WTC11 (cell line): ENCODE data around the gene PEAR1. TPM values are rescaled to one million over a fixed set of nuclear protein-coding genes. Genes with fewer than 3 reads are reported as not detected.

Experiments used
- ATAC-seq: fragments of 200-7000 bp; cut with Tn5 transposase; 2 replicates; pipeline ENCODE4 v1.10.0; 2021; ENCODE audit warnings: mild to moderate bottlenecking, moderate library complexity
- CTCF ChIA-PET: fragments of 300-600 bp; sonication (Branson Sonifier 250); formaldehyde crosslinking; loops from one replicate; lab custom pipeline; 2021; ENCODE audit warnings: antibody characterized with exemption; lab: Charles Lee
- POLR2A ChIA-PET: fragments of 350-600 bp; sonication (Branson Sonifier 250); formaldehyde crosslinking; loops from one replicate; lab custom pipeline; 2021; ENCODE audit warnings: antibody characterized with exemption; lab: Charles Lee
- DNase-seq: peaks from one replicate; pipeline ENCODE4 v3.0.0; 2021; ENCODE audit warnings: low spot score
- H3K27ac Mint-ChIP-seq: 2 replicates; pipeline ENCODE4 v1.8.0; 2021; ENCODE audit warnings: mixed read lengths
- H3K27me3 Mint-ChIP-seq: 2 replicates; pipeline ENCODE4 v1.8.0; 2021; ENCODE audit warnings: low read depth, mild to moderate bottlenecking, moderate library complexity, mixed read lengths
- H3K36me3 Mint-ChIP-seq: 2 replicates; pipeline ENCODE4 v1.8.0; 2021; ENCODE audit warnings: mixed read lengths
- H3K4me1 Mint-ChIP-seq: 2 replicates; pipeline ENCODE4 v1.8.0; 2022; ENCODE audit warnings: mixed read lengths
- H3K4me3 Mint-ChIP-seq: 2 replicates; pipeline ENCODE4 v1.8.0; 2021; ENCODE audit warnings: mild to moderate bottlenecking, moderate library complexity, mixed read lengths
- H3K9me3 Mint-ChIP-seq: 2 replicates; pipeline ENCODE4 v1.8.0; 2021; ENCODE audit warnings: mixed read lengths
- CREB1 ChIP-seq: sonication (generic); formaldehyde crosslinking; IDR thresholded peaks from 2 replicates; pipeline ENCODE4 v1.8.0; 2023; ENCODE audit warnings: mild to moderate bottlenecking, missing genetic modification reagents
- CREM ChIP-seq: sonication (generic); formaldehyde crosslinking; IDR thresholded peaks from 2 replicates; pipeline ENCODE4 v1.8.1; 2022; ENCODE audit warnings: mild to moderate bottlenecking, missing genetic modification reagents, moderate library complexity
- E2F5 ChIP-seq: sonication (generic); formaldehyde crosslinking; IDR thresholded peaks from 2 replicates; pipeline ENCODE4 v1.8.1; 2022; ENCODE audit warnings: mild to moderate bottlenecking, moderate library complexity, missing genetic modification reagents
- ELF4 ChIP-seq: sonication (generic); formaldehyde crosslinking; IDR thresholded peaks from 2 replicates; pipeline ENCODE4 v1.8.1; 2022; ENCODE audit warnings: low read depth, mild to moderate bottlenecking, moderate library complexity, missing genetic modification reagents
- ETV6 ChIP-seq: sonication (generic); formaldehyde crosslinking; IDR thresholded peaks from 2 replicates; pipeline ENCODE4 v1.8.1; 2022; ENCODE audit warnings: mild to moderate bottlenecking, missing genetic modification reagents
- FOXK1 ChIP-seq: sonication (generic); formaldehyde crosslinking; IDR thresholded peaks from 2 replicates; pipeline ENCODE4 v1.8.0; 2022; ENCODE audit warnings: mild to moderate bottlenecking, moderate library complexity, missing genetic modification reagents
- FOXP1 ChIP-seq: sonication (generic); formaldehyde crosslinking; IDR thresholded peaks from 2 replicates; pipeline ENCODE4 v1.8.0; 2022; ENCODE audit warnings: missing genetic modification reagents, mild to moderate bottlenecking, moderate library complexity, borderline replicate concordance
- GTF2I ChIP-seq: fragments of 250-450 bp; sonication (Bioruptor Pico); conservative IDR thresholded peaks from 2 replicates; pipeline ENCODE4 v1.4.0; 2021; ENCODE audit warnings: mild to moderate bottlenecking
- MYBL2 ChIP-seq: sonication (generic); formaldehyde crosslinking; IDR thresholded peaks from 2 replicates; pipeline ENCODE4 v1.8.1; 2023; ENCODE audit warnings: mild to moderate bottlenecking, moderate library complexity, missing genetic modification reagents
- NFE2L1 ChIP-seq: sonication (generic); formaldehyde crosslinking; IDR thresholded peaks from 2 replicates; pipeline ENCODE4 v1.8.1; 2023; ENCODE audit warnings: missing genetic modification reagents
- NR3C1 ChIP-seq: sonication (generic); formaldehyde crosslinking; conservative IDR thresholded peaks from 2 replicates; pipeline ENCODE4 v1.8.1; 2023; ENCODE audit warnings: low read depth, mild to moderate bottlenecking, missing genetic modification reagents
- SOX15 ChIP-seq: fragments of 250-450 bp; sonication (Bioruptor Pico); IDR thresholded peaks from 2 replicates; pipeline ENCODE4 v1.9.0; 2021; ENCODE audit warnings: mild to moderate bottlenecking
- SP1 ChIP-seq: sonication (generic); formaldehyde crosslinking; conservative IDR thresholded peaks from 2 replicates; pipeline ENCODE4 v1.8.1; 2022; ENCODE audit warnings: missing genetic modification reagents
- TCF7 ChIP-seq: sonication (generic); formaldehyde crosslinking; IDR thresholded peaks from 2 replicates; pipeline ENCODE4 v1.8.0; 2022; ENCODE audit warnings: mild to moderate bottlenecking, low read depth, missing genetic modification reagents, moderate library complexity
- TEAD1 ChIP-seq: sonication (generic); formaldehyde crosslinking; IDR thresholded peaks from 2 replicates; pipeline ENCODE4 v1.8.0; 2022; ENCODE audit warnings: mild to moderate bottlenecking, missing genetic modification reagents
- ZBTB43 ChIP-seq: sonication (generic); formaldehyde crosslinking; IDR thresholded peaks from 2 replicates; pipeline ENCODE4 v1.8.1; 2023; ENCODE audit warnings: mild to moderate bottlenecking, missing genetic modification reagents
- ZMAT4 ChIP-seq: fragments of 250-450 bp; sonication (Bioruptor Pico); IDR thresholded peaks from 2 replicates; pipeline ENCODE4 v1.9.0; 2021; ENCODE audit warnings: mild to moderate bottlenecking
- ZNF121 ChIP-seq: sonication (generic); formaldehyde crosslinking; IDR thresholded peaks from 2 replicates; pipeline ENCODE4 v1.8.0; 2023; ENCODE audit warnings: missing genetic modification reagents
- ZNF425 ChIP-seq: fragments of 250-450 bp; sonication (Bioruptor Pico); conservative IDR thresholded peaks from 2 replicates; pipeline ENCODE4 v1.9.0; 2021; ENCODE audit warnings: mild to moderate bottlenecking
- total RNA-seq: library from RNA; stranded (reverse); gene quantifications from 3 replicates; pipeline ENCODE4 v1.2.3, GENCODE V29; 2021
- TF ChIP-seq, protein P1 (sequence below): sonication (generic); formaldehyde crosslinking; IDR thresholded peaks from 2 replicates; pipeline ENCODE4 v1.8.0; 2022; ENCODE audit warnings: mild to moderate bottlenecking, missing genetic modification reagents
- TF ChIP-seq, protein P2 (sequence below): sonication (generic); formaldehyde crosslinking; IDR thresholded peaks from 2 replicates; pipeline ENCODE4 v1.8.0; 2023; ENCODE audit warnings: mild to moderate bottlenecking, missing genetic modification reagents
- TF ChIP-seq, protein P3 (sequence below): sonication (generic); formaldehyde crosslinking; IDR thresholded peaks from 2 replicates; pipeline ENCODE4 v1.8.0; 2022; ENCODE audit warnings: mild to moderate bottlenecking, missing genetic modification reagents
- TF ChIP-seq, protein P4 (sequence below): sonication (generic); formaldehyde crosslinking; IDR thresholded peaks from 2 replicates; pipeline ENCODE4 v1.8.0; 2023; ENCODE audit warnings: missing genetic modification reagents

Gene PEAR1
- total RNA-seq, 1 experiment from 2014 or later = 1.6 TPM

GRCh38 chr1:156860628-156861423, 32.7 kb upstream of the PEAR1 start, which contains the start of gene NTRK1:
Gene NTRK1, plus strand, starts transcription at chr1:156860865. Its CDS starts 70 bp downstream, at chr1:156860935.
- Mint-ChIP-seq H3K4me1 (peaks cover 15% of the 10 kb centered on the region), H3K4me3 (peak within 1 kb of the TSS; percentile 89), H3K27me3 (peaks cover 97% of the 10 kb centered on the region), H3K9me3 (no peaks in the 10 kb centered on the region), H3K27ac (no peak within 1 kb of the TSS), H3K36me3 (no peaks in the 10 kb centered on the region)
- POLR2A ChIA-PET = interaction anchor here (1.1 to 1.9 kb wide), 5 partner anchors 12 to 171 kb away, joined by 3 to 8 read pairs (median 5); partner anchors contain the start of gene PRCC
- peak; percentile 67 for DNase-seq
- TF ChIP-seq GTF2I (no peak), ZNF425 (CRISPR knock-in tag) (no peak), SP1 (CRISPR knock-in tag) (peak; percentile 47), CREM (CRISPR knock-in tag) (no peak), FOXK1 (CRISPR knock-in tag) (0 out of 2 replicates have a peak, but pooled peaks have one; percentile 53), FOXP1 (CRISPR knock-in tag) (peak; percentile 64; the same call in 1 of the 2 replicates), TEAD1 (peak; percentile 56), NFE2L1 (CRISPR knock-in tag) (no peak), ZNF121 (CRISPR knock-in tag) (peak; percentile 68; the same call in 1 of the 2 replicates), ZMAT4 (no peak), NR3C1 (CRISPR knock-in tag) (no peak), CREB1 (CRISPR knock-in tag) (no peak), ELF4 (CRISPR knock-in tag) (0 out of 2 replicates have a peak, but pooled peaks have one; percentile 63), TCF7 (CRISPR knock-in tag) (no peak), SOX15 (CRISPR knock-in tag) (no peak), ZBTB43 (0 out of 2 replicates have a peak, but pooled peaks have one; percentile 31), MYBL2 (CRISPR knock-in tag) (0 out of 2 replicates have a peak, but pooled peaks have one; percentile 28), ETV6 (peak; percentile 93), E2F5 (CRISPR knock-in tag) (0 out of 2 replicates have a peak, but pooled peaks have one; percentile 46)
- TF ChIP-seq, protein P1, sequence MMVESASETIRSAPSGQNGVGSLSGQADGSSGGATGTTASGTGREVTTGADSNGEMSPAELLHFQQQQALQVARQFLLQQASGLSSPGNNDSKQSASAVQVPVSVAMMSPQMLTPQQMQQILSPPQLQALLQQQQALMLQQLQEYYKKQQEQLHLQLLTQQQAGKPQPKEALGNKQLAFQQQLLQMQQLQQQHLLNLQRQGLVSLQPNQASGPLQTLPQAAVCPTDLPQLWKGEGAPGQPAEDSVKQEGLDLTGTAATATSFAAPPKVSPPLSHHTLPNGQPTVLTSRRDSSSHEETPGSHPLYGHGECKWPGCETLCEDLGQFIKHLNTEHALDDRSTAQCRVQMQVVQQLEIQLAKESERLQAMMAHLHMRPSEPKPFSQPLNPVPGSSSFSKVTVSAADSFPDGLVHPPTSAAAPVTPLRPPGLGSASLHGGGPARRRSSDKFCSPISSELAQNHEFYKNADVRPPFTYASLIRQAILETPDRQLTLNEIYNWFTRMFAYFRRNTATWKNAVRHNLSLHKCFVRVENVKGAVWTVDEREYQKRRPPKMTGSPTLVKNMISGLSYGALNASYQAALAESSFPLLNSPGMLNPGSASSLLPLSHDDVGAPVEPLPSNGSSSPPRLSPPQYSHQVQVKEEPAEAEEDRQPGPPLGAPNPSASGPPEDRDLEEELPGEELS (CRISPR knock-in tag) = peak; percentile 94
- TF ChIP-seq, protein P2, sequence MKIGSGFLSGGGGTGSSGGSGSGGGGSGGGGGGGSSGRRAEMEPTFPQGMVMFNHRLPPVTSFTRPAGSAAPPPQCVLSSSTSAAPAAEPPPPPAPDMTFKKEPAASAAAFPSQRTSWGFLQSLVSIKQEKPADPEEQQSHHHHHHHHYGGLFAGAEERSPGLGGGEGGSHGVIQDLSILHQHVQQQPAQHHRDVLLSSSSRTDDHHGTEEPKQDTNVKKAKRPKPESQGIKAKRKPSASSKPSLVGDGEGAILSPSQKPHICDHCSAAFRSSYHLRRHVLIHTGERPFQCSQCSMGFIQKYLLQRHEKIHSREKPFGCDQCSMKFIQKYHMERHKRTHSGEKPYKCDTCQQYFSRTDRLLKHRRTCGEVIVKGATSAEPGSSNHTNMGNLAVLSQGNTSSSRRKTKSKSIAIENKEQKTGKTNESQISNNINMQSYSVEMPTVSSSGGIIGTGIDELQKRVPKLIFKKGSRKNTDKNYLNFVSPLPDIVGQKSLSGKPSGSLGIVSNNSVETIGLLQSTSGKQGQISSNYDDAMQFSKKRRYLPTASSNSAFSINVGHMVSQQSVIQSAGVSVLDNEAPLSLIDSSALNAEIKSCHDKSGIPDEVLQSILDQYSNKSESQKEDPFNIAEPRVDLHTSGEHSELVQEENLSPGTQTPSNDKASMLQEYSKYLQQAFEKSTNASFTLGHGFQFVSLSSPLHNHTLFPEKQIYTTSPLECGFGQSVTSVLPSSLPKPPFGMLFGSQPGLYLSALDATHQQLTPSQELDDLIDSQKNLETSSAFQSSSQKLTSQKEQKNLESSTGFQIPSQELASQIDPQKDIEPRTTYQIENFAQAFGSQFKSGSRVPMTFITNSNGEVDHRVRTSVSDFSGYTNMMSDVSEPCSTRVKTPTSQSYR = no peak
- TF ChIP-seq, protein P3, sequence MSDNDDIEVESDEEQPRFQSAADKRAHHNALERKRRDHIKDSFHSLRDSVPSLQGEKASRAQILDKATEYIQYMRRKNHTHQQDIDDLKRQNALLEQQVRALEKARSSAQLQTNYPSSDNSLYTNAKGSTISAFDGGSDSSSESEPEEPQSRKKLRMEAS = peak; percentile 52; the same call in 1 of the 2 replicates
- TF ChIP-seq, protein P4, sequence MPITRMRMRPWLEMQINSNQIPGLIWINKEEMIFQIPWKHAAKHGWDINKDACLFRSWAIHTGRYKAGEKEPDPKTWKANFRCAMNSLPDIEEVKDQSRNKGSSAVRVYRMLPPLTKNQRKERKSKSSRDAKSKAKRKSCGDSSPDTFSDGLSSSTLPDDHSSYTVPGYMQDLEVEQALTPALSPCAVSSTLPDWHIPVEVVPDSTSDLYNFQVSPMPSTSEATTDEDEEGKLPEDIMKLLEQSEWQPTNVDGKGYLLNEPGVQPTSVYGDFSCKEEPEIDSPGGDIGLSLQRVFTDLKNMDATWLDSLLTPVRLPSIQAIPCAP (CRISPR knock-in tag) = 0 out of 2 replicates have a peak, but pooled peaks have one; percentile 52
- ATAC-seq = peak; percentile 63
- CTCF ChIA-PET = interaction anchor here (0.6 to 9.9 kb wide), 53 partner anchors 8 to 237 kb away, joined by 3 to 211 read pairs (median 9); partner anchors contain the start of genes CRABP2, HDGF, ISG20L2 and LRRC71
